Measurements from ENCODE around the gene NEK9.
"Not testable (repeated sequence)": the region's sequence is repeated elsewhere in the genome, so short reads cannot be mapped to it uniquely, and the experiment has no call there.

The NEK9 gene

DNA sequence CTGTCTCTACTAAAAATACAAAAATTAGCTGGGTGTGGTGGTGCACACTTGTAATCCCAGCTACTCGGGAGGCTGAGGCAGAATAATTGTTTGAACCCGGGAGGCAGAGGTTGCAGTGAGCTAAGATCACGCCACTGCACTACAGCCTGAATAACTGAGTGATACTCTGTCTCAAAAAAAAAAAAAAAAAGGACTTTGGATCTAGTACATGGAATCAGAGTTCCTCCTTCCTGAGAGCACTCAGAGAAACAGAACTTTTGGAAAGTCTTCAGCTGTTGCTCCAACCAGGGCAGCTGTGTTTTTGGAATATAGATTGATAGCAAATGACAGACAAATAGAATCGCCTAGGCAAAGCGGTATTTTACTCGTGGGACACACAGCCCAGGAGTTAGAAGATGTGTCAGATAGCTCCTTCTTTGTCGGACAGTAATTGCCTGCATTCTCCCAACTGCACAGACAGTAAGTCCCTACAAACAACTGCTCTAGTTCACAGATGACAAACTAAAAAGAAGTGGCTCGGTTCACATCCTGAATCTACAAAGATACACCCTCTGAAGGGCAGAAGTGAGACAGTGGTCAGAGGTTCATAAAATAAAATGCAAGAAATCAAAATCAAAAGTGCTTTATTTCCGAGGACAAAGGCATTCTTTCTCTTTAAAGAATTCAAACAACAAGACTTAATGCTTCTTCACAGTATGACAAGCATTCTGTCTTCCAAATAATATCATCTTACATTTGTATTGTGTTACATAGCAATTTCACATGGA, 17.1 kb upstream of the NEK9 start:
- no peak for DNase-seq

GRCh38 chr14:75142494-75142893, 15.6 kb upstream of the NEK9 start:
- no peak for DNase-seq

DNA sequence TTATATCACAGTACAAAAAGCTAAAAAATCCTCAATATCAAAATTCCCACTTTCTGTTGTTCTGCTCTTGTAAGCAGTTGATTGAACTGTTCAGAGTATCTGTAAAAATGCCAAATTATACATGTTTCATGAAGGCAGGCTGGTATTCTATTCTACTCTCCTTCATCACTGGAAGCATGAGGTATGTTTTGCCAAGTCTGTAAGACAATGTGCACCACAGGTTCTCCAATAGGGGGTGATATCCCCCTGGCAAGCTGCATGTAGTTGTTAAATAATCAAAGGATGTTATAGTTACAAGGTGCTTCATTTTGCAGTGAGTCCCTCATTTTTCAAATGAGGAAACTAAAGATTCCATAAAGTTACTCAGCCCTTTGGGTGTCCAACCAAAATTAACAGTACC, 15.1 kb upstream of the NEK9 start:
- no peak for DNase-seq

DNA sequence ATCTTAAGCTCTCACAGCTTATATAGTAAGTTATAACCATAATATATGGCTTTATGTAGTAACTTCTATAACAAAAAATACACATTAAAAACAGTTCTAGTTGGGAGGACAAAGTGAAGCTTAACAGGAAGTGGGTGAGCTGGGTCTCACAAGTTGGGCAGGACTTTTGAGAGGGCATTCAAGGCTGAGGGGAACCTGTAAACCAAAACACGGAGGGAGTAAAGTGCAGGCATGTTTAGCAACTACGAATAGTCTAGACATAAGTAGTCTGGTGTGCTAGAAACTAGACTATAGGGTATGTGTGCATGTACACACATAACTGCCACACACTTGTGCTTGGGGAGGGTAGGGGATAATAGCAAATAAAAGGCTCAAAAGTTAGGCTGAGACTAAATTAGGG, 14.2 kb upstream of the NEK9 start:
- no peak for DNase-seq

DNA sequence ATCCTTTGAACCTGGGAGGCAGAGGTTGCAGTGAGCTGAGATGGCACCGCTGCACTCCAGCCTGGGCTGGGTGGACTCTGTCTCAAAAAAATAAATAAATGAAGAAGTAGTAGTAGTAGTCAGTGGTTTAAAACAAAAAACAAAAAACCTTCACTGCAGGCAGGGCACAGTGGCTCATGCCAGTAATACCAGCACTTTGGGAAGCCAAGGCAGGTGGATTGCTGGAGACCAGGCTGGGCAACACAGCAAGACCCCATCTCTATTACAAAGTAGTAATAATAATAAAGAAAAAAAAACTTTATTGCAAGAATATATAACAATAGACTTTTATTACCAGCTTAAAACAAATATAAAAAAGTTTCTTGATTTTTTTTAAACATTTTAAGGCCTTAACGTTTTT, 13.8 kb upstream of the NEK9 start:
- DNase-seq, result no peak

GRCh38 chr14:75139185-75139584, 12.3 kb upstream of the NEK9 start:
- no peak for DNase-seq

GRCh38 chr14:75138492-75138891, 11.6 kb upstream of the NEK9 start:
- no peak for DNase-seq

- DNase-seq, result peak; percentile 1
Observed at GRCh38 chr14:75134644-75135043, 7.8 kb upstream of the NEK9 start.

GRCh38 chr14:75133597-75133996, 6.7 kb upstream of the NEK9 start:
- DNase-seq, result no peak

DNA sequence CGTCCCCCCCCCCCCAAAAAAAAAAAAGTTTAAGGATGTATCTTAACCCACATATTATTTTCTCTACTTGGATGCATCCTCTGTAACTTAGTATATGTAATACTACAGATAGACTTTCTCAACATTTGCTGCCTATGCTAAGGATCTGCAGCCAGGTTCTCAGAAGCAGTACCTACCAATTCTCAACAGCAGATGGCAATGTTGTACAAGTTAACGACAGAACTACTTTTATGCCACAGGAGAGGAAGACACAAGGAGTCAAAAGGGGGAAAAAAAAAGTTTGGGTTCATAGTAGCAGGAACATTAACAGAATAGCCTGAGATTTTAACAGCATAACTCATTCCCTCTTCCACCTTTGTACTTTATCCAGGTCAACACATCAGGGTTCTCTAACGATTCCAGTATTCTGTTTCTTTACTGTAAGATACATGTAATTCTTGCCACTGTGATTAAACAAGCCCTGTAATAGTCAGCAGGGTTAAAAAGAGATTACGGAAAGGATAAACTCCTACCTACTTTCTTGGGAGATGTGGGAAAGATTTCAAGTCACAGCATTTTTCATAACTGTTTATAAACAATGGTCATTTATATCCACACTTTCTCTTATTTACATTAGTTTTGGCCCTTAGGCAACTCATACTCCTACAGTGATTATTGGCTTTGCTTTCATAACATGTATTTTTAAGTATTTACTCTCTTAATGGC, 5.7 kb upstream of the NEK9 start:
- peak; percentile 40 for DNase-seq

GRCh38 chr14:75128596-75128990, 1.7 kb upstream of the NEK9 start:
- DNase-seq, result no peak

DNA sequence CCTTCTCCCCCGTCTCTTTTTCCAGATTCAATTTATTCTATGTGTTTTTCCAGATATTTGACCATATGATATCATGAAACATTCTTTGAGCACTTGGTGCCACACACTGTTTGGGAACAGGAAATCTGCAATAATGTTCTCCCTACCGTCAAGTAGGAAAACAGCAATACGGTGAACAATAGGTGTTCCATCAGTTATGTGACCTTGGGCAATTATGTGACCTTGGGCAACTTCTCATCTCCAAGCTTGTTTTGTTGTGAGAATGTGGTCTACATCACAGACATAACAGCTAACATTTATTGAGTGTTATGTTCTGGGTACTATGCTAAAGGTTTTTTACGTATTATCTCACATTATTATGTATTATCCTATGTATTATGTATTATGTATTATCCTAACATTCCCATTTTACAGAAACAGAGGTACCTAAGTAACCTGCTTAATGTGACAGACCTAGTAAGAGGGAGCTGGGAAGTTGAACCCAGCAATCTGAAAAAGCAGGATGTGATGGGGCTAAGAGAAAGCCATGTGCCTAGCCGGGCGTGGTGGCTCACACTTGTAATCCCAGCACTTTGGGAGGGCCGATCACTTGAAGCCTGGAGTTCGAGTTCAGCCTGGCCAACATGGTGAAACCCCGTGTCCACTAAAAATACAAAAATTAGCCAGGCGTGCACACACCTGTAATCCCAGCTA, 1.2 kb upstream of the NEK9 start:
- DNase-seq, result no peak

- not testable (repeated sequence) for DNase-seq
Observed at GRCh38 chr14:75127474-75127820, 599 bp upstream of the NEK9 start.

- no peak for DNase-seq
Observed at GRCh38 chr14:75126121-75126544, 715 bp downstream of the NEK9 start.

DNA sequence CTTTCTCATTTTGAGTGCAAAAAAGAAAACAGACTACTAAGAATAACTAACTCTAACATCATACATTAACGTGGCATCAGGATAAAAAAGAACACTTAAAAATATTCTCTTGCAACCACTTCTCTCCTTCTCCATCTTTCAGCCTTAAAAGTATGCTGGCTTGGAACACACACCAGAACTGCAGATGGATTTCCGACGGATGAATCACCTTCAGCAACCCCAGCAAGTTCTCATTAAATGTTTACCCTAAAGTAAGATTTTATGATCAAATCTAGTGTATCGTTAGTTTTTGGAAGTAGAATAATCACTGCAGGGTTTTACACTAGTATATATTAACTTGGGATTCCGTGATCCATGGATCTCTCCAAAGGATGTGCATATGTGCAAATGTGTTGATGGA, 1.2 kb downstream of the NEK9 start:
- no peak for DNase-seq

DNA sequence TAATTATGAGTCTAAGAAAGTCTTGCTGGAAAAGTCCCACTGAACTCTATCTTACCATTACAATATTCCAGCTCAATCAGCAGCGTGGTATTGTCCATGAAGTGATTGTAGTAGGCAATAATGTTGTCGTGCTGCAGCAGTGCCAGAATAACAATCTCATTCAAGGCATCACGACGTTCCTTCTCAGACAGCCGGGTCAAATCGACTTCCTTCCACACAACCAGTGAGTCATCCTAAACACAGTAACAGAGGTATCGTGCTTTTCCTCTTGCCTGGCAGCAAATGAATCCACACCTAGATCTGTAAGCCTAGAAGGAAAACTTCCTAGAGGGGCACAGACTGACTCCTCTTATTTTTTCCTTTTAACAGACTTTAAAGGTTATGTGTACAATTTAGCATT, 2.9 kb downstream of the NEK9 start:
- DNase-seq, result no peak

GRCh38 chr14:75121552-75121951, 5.3 kb downstream of the NEK9 start:
- DNase-seq, result no peak

GRCh38 chr14:75120541-75121291, 6.1 kb downstream of the NEK9 start:
- no peak for DNase-seq

- no peak for DNase-seq
Observed at GRCh38 chr14:75119056-75119455, 7.8 kb downstream of the NEK9 start.

GRCh38 chr14:75113932-75114539, 12.8 kb downstream of the NEK9 start:
- no peak for DNase-seq

GRCh38 chr14:75109877-75110276, 17.0 kb downstream of the NEK9 start:
- DNase-seq, result no peak

DNA sequence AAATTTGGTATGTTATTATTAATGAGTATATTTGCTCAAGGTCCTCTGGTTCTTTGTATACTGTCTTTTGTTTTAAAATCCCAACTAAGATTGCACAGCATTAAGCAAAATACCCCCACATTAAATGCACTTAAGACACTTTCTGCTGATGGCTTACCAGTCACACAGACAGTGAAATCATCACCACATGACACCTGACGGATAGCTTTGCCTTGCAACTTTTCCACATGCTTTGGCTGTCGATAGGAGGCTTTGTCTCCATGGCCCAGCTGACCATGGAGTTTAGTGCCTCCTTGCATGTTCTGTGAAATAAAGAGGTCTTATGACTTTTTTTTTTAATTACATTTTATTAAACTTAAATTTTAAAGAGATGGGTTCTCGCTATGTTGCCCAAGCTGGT, 19.7 kb downstream of the NEK9 start:
- DNase-seq, result no peak

GRCh38 chr14:75101491-75101890, 25.4 kb downstream of the NEK9 start:
- DNase-seq, result no peak
